Right cardiac atrium (tissue), 5 donors: ENCODE measurements around the gene KLK2. TPM values are rescaled to one million over a fixed set of nuclear protein-coding genes. Genes with fewer than 3 reads are reported as not detected.
A peak's percentile ranks its signal among the peaks of the same experiment; 100 is the strongest.

Source experiments
- ATAC-seq, 2 donors: fragments of 200-7000 bp; cut with Tn5 transposase; one replicate each; pipeline versions ENCODE4 v1.8.0 to v1.9.1; 2020; ENCODE audit warnings: moderate library complexity in 2 of 2, mild to moderate bottlenecking in 1 of 2
- DNase-seq, 3 donors: peaks; one replicate each; pipeline ENCODE4 v3.0.0-alpha.2; 2020
- H3K27ac ChIP-seq: one replicate; pipeline ENCODE4 v1.5.1; 2013; ENCODE audit warnings: mild to moderate bottlenecking, low read length, control low read depth, moderate library complexity
- H3K27me3 ChIP-seq: one replicate; pipeline ENCODE4 v1.6.1; 2013; ENCODE audit not compliant: control insufficient read depth, insufficient read depth
- H3K4me1 ChIP-seq: one replicate; pipeline ENCODE4 v1.6.1; 2013; ENCODE audit warnings: low read length; ENCODE audit not compliant: control insufficient read depth, insufficient read depth
- H3K4me3 ChIP-seq: one replicate; pipeline ENCODE4 v1.5.1; 2013; ENCODE audit warnings: low read length, control low read depth
- H3K9me3 ChIP-seq: one replicate; pipeline ENCODE4 v1.6.1; 2013; ENCODE audit warnings: low read length; ENCODE audit not compliant: control insufficient read depth
- WGBS: extraction: QIAGEN DNeasy Blood & Tissue Kit; methylation state at CpG from one replicate; pipeline ENCODE4 v1.1.7; 2013; 5-methylcytosine and 5-hydroxymethylcytosine counted together
- intact Hi-C, 4 donors: fragments of 100-400 bp; cut with DNase I; formaldehyde crosslinking; loops; one replicate each; pipeline versions ENCODE4 v1.11.0 to v1.14.0; 2022 to 2023
- polyA plus RNA-seq: library from polyadenylated mRNA; stranded (reverse); fragments of 200-250 nt; gene quantifications from one replicate; pipeline ENCODE4 v1.2.3, GENCODE V29; 2013
- total RNA-seq, 4 donors: library from RNA; stranded (reverse); fragmentation: NEBNext Ultra II Directional; extraction: Animal tissue kit (Norgen Biotek cat#: 25700); gene quantifications; one replicate each; pipeline ENCODE4 v1.2.1, GENCODE V29; 2021
- donor health status: healthy with polysubstance abuse.
- donor health status: DM: no; HTN: yes; CAD: no.
- donor health status: DM: no; HTN: no; CAD: no.
- donor health status: DM: no; HTN: yes; CAD: no; lungs with severe emphysema.
- donor health status: DM: yes; HTN: yes; CAD: no.

Gene KLK2
- total and polyA plus RNA-seq, 5 donors: not detected

- DNase-seq: peak in 2 of 3 donors; percentile 43 to 62
- Histone ChIP-seq H3K27ac (no peak overlapping the region), H3K27me3 (no peaks in the 10 kb centered on the region), H3K4me1 (no peaks in the 10 kb centered on the region), H3K4me3 (no peak overlapping the region), H3K9me3 (no peaks in the 10 kb centered on the region)
- intact Hi-C loops: no loop called here
- WGBS: 3% methylated on average over 36 of the region's 36 CpGs
- ATAC-seq: peak; percentile 45 to 80
Measured at GRCh38 chr19:50909240-50910070, 36.2 kb downstream of the KLK2 start.

- ATAC-seq (no peak), DNase-seq (no peak)
- Histone ChIP-seq H3K9me3 (no peaks in the 10 kb centered on the region), H3K4me1 (no peaks in the 10 kb centered on the region), H3K4me3 (no peak overlapping the region), H3K27me3 (no peaks in the 10 kb centered on the region), H3K27ac (no peak overlapping the region)
- intact Hi-C loops: no loop called here
- 59% methylated on average over 4 of the region's 4 CpGs for WGBS
Measured at GRCh38 chr19:50910722-50911121, 37.5 kb downstream of the KLK2 start.

GRCh38 chr19:50911206-50912101, 38.2 kb downstream of the KLK2 start, which contains the start of gene KLK4:
TSS of gene KLK4 (minus strand) at chr19:50911395. CDS start at chr19:50910738, 657 bp downstream.
- H3K4me1 ChIP-seq: no peaks in the 10 kb centered on the region
- intact Hi-C loops: no loop called here
- H3K27me3 ChIP-seq: no peaks in the 10 kb centered on the region
- DNase-seq (no peak), ATAC-seq (no peak)
- no peak within 1 kb of the TSS for H3K4me3 ChIP-seq
- H3K9me3 ChIP-seq: no peaks in the 10 kb centered on the region
- WGBS: 61% methylated on average over 9 of the region's 9 CpGs
- no peak within 1 kb of the TSS for H3K27ac ChIP-seq

- Histone ChIP-seq H3K9me3 (no peaks in the 10 kb centered on the region), H3K27ac (no peak overlapping the region), H3K4me1 (no peaks in the 10 kb centered on the region), H3K27me3 (no peaks in the 10 kb centered on the region), H3K4me3 (no peak overlapping the region)
- ATAC-seq (no peak), DNase-seq (no peak)
- WGBS: 13% methylated on average over 21 of the region's 21 CpGs
- intact Hi-C loops: no loop called here
Measured at GRCh38 chr19:50912102-50912599, 38.9 kb downstream of the KLK2 start.

GRCh38 chr19:50912727-50913716, 39.8 kb downstream of the KLK2 start:
- ATAC-seq (no peak), DNase-seq (no peak)
- Histone ChIP-seq H3K27ac (no peak overlapping the region), H3K9me3 (no peaks in the 10 kb centered on the region), H3K27me3 (no peaks in the 10 kb centered on the region), H3K4me1 (no peaks in the 10 kb centered on the region), H3K4me3 (no peak overlapping the region)
- 9% methylated on average over 29 of the region's 29 CpGs for WGBS
- intact Hi-C loops: no loop called here

- H3K27me3 ChIP-seq: peaks cover 5% of the 10 kb centered on the region
- intact Hi-C loops: no loop called here
Measured at GRCh38 chr19:50916069-50916468, 42.8 kb downstream of the KLK2 start.

GRCh38 chr19:50921426-50922316, 48.4 kb downstream of the KLK2 start:
- WGBS: 5% methylated on average over 12 of the region's 12 CpGs
- no peaks in the 10 kb centered on the region for H3K4me1 ChIP-seq
- no peak overlapping the region for H3K4me3 ChIP-seq
- peaks cover 5% of the 10 kb centered on the region for H3K27me3 ChIP-seq
- intact Hi-C loops: loop anchor here in 1 of 4 donors (10.0 kb wide), 1 partner anchor 173 kb away; no protein-coding TSS in a partner anchor
- H3K27ac ChIP-seq: no peak overlapping the region
- ATAC-seq (no peak), DNase-seq (no peak)
- H3K9me3 ChIP-seq: no peaks in the 10 kb centered on the region

More at GRCh38 chr19:50916069-50916468, 42.8 kb downstream of the KLK2 start:
- no peak overlapping the region for H3K27ac ChIP-seq
- 64% methylated on average over 2 of the region's 2 CpGs for WGBS
- no peaks in the 10 kb centered on the region for H3K4me1 ChIP-seq
- DNase-seq: no peak
- H3K4me3 ChIP-seq: no peak overlapping the region
- ATAC-seq: no peak
- no peaks in the 10 kb centered on the region for H3K9me3 ChIP-seq

GRCh38 chr19:50922317-50922853, 49.1 kb downstream of the KLK2 start:
- Histone ChIP-seq H3K9me3 (no peaks in the 10 kb centered on the region), H3K27ac (no peak overlapping the region), H3K27me3 (peaks cover 5% of the 10 kb centered on the region), H3K4me1 (no peaks in the 10 kb centered on the region), H3K4me3 (no peak overlapping the region)
- intact Hi-C loops: loop anchor here in 1 of 4 donors (10.0 kb wide), 1 partner anchor 172 kb away; no protein-coding TSS in a partner anchor
- WGBS: 33% methylated on average over 21 of the region's 21 CpGs
- peak; percentile 62 to 77 (median 76) for DNase-seq
- peak; percentile 81 to 92 for ATAC-seq

GRCh38 chr19:50924586-50924985, 51.3 kb downstream of the KLK2 start:
- WGBS: 56% methylated on average over 6 of the region's 6 CpGs
- intact Hi-C loops: loop anchor here in 1 of 4 donors (10.0 kb wide), 1 partner anchor 170 kb away; no protein-coding TSS in a partner anchor

More at GRCh38 chr19:50924586-50924985, 51.3 kb downstream of the KLK2 start:
- Histone ChIP-seq H3K9me3 (no peaks in the 10 kb centered on the region), H3K4me1 (no peaks in the 10 kb centered on the region), H3K27me3 (peaks cover 2% of the 10 kb centered on the region), H3K4me3 (no peak overlapping the region), H3K27ac (no peak overlapping the region)
- ATAC-seq: no peak
- no peak for DNase-seq
